Gastroesophageal sphincter (tissue), 4 donors: ENCODE measurements around the gene ASB18. TPM values are rescaled to one million over a fixed set of nuclear protein-coding genes. Genes with fewer than 3 reads are reported as not detected.

ENCODE experiments used
- ATAC-seq: fragments of 150-250 bp; one replicate; pipeline ENCODE4 v1.9.1; 2016; ENCODE audit warnings: mild to moderate bottlenecking, moderate library complexity
- H3K27ac ChIP-seq, 4 donors: fragments of 200-600 bp; sonication (generic) in 3 of 4; 1 replicate in 3 of 4; 2 replicates in 1 of 4; pipeline ENCODE4 v1.5.1; 2016 to 2019
- H3K27me3 ChIP-seq: fragments of 200-600 bp; sonication (generic); one replicate; pipeline ENCODE4 v1.5.1; 2019
- H3K36me3 ChIP-seq, 2 donors: fragments of 200-600 bp; sonication (generic); one replicate each; pipeline ENCODE4 v1.5.1; 2019; ENCODE audit warnings: control low read depth in 1 of 2
- H3K4me1 ChIP-seq, 3 donors: fragments of 200-600 bp; sonication (generic); 1 replicate in 2 of 3; 2 replicates in 1 of 3; pipeline ENCODE4 v1.5.1; 2016 to 2019; ENCODE audit warnings: control low read depth in 2 of 3
- H3K4me3 ChIP-seq, 2 donors: fragments of 200-600 bp; sonication (generic); one replicate each; pipeline ENCODE4 v1.5.1; 2019; ENCODE audit warnings: mild to moderate bottlenecking in 1 of 2, moderate library complexity in 1 of 2
- H3K9me3 ChIP-seq, 3 donors: fragments of 200-600 bp; sonication (generic); one replicate each; pipeline ENCODE4 v1.5.1; 2017 to 2019; ENCODE audit warnings: control low read depth in 2 of 3
- EP300 ChIP-seq: sonication (generic); formaldehyde crosslinking; IDR thresholded peaks from one replicate; pipeline ENCODE4 v1.6.1; 2017; ENCODE audit warnings: antibody characterized with exemption, mild to moderate bottlenecking
- POLR2A ChIP-seq, 2 donors: fragments of 450-650 bp; IDR thresholded peaks; one replicate each; pipeline ENCODE4 v1.6.1; 2017; ENCODE audit warnings: antibody characterized with exemption in 2 of 2, mild to moderate bottlenecking in 2 of 2, moderate library complexity in 1 of 2
- POLR2AphosphoS5 ChIP-seq: sonication (generic); formaldehyde crosslinking; IDR thresholded peaks from one replicate; pipeline ENCODE4 v1.6.1; 2017; ENCODE audit warnings: antibody characterized with exemption
- WGBS, 2 donors: methylation state at CpG; one replicate each; pipeline ENCODE4 v1.1.5; 2018; ENCODE audit warnings: low coverage in 1 of 2; 5-methylcytosine and 5-hydroxymethylcytosine counted together
- total RNA-seq, 4 donors: library from RNA; depleted of rRNA; stranded (reverse); fragments of >200 nt; gene quantifications; one replicate each; pipeline ENCODE4 v1.1.0, GENCODE V29; 2016
- TF ChIP-seq, protein P1 (sequence below), 4 experiments: fragments of 200-600 bp in 2 of 4; fragments of 450-650 bp in 2 of 4; sonication (generic) in 1 of 4; IDR thresholded peaks; one replicate each; pipeline ENCODE4 v1.5.1; 2017 to 2019; ENCODE audit warnings: antibody characterized with exemption in 4 of 4, mild to moderate bottlenecking in 2 of 4, moderate library complexity in 2 of 4

Gene ASB18
- total RNA-seq, 4 donors from 2014 or later: not detected

DNA sequence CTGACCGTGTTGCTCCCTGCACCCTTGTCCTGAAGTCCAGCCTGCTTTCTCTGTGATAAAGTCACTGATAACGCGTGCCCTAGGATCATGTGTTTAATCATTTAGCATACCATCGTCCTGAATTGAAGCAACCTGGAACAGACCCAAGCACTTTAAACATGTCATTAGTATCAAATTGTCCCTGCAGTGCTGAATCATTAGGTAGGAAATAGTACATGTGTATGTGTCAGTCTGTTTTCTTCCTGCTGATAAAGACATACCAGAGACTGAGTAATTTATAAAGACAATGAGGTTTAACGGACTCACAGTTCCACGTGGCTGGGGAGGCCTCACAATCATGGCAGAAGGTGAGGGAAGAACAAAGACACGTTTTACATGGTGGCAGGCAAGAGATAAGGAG, 2.8 kb downstream of the ASB18 start:
- peaks cover 47% of the 10 kb centered on the region for H3K27me3 ChIP-seq
- 14 to 45% methylated on average over 2 to 7 of the region's 7 CpGs for WGBS, 2 donors
- H3K4me1 ChIP-seq: peaks cover 0 to 5% (median 0%) of the 10 kb centered on the region in 3 donors
- H3K36me3 ChIP-seq: no peaks in the 10 kb centered on the region
- H3K27ac ChIP-seq: no peak overlapping the region
- no peaks in the 10 kb centered on the region for H3K9me3 ChIP-seq
- no peak for ATAC-seq
- H3K4me3 ChIP-seq: no peak overlapping the region
- no peak for TF ChIP-seq POLR2AphosphoS5
- TF ChIP-seq POLR2A (IDR thresholded peaks at IDR 0.05): no peak
- TF ChIP-seq, protein P1, sequence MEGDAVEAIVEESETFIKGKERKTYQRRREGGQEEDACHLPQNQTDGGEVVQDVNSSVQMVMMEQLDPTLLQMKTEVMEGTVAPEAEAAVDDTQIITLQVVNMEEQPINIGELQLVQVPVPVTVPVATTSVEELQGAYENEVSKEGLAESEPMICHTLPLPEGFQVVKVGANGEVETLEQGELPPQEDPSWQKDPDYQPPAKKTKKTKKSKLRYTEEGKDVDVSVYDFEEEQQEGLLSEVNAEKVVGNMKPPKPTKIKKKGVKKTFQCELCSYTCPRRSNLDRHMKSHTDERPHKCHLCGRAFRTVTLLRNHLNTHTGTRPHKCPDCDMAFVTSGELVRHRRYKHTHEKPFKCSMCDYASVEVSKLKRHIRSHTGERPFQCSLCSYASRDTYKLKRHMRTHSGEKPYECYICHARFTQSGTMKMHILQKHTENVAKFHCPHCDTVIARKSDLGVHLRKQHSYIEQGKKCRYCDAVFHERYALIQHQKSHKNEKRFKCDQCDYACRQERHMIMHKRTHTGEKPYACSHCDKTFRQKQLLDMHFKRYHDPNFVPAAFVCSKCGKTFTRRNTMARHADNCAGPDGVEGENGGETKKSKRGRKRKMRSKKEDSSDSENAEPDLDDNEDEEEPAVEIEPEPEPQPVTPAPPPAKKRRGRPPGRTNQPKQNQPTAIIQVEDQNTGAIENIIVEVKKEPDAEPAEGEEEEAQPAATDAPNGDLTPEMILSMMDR (IDR thresholded peaks at IDR 0.05): no peak
- no peak for TF ChIP-seq EP300

DNA sequence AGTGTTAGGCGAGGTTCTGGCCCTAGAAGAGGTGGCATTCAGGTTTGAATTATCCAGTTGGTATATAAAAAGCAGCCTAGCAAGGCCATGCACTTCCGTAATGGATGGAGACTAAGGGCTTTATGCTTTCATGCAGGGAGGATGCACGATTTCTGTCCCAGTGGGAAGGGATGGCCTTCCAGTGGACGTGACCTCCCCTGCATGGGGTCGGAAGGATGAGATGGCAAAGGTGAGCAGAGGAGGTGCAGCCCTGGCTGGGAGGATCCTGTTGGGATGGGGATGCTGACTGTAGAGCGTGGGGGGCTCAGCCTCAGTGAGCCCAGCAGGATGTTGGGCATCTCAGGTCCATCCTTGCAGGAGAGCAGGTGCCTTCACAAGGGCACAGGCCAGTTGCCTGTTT, 4.8 kb downstream of the ASB18 start:
- H3K4me3 ChIP-seq: no peak overlapping the region
- H3K27ac ChIP-seq: no peak overlapping the region
- 57 to 75% methylated on average over 3 to 4 of the region's 6 CpGs for WGBS, 2 donors
- no peaks in the 10 kb centered on the region for H3K36me3 ChIP-seq
- H3K9me3 ChIP-seq: no peaks in the 10 kb centered on the region
- peaks cover 51% of the 10 kb centered on the region for H3K27me3 ChIP-seq
- TF ChIP-seq POLR2A (IDR thresholded peaks at IDR 0.05): no peak
- no peak for TF ChIP-seq EP300
- TF ChIP-seq, protein P1 (IDR thresholded peaks at IDR 0.05): no peak
- TF ChIP-seq POLR2AphosphoS5: no peak
- H3K4me1 ChIP-seq: peaks cover 0 to 4% (median 0%) of the 10 kb centered on the region in 3 donors
- no peak for ATAC-seq

DNA sequence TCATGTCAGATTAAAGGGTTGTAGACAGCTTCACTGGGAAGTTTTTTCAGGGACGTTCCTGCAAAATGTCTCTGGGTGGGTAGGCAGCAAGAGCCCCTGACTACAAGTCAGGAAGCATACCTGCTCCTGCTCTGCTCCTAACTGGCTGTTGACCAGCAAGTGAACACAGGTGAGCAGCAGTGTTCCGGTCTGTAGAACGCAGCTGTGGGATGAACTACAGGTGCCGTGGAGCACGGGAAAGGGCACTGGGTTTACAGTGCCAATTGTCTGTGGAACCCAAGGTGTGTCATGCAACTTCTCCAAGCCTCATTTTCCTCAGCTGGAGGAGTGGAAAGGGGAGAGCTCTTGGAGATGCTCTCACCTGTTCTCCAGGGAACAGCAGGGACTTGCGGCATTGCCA, 6.6 kb downstream of the ASB18 start:
- Histone ChIP-seq H3K36me3 (no peaks in the 10 kb centered on the region), H3K27ac (no peak overlapping the region), H3K27me3 (peaks cover 57% of the 10 kb centered on the region), H3K9me3 (no peaks in the 10 kb centered on the region), H3K4me1 (no peaks in the 10 kb centered on the region), H3K4me3 (no peak overlapping the region)
- TF ChIP-seq EP300: no peak
- no peak for TF ChIP-seq POLR2AphosphoS5
- TF ChIP-seq POLR2A (IDR thresholded peaks at IDR 0.05): no peak
- TF ChIP-seq, protein P1 (IDR thresholded peaks at IDR 0.05): no peak
- 100% methylated on average over 1 of the region's 6 CpGs; no CpG with 5 or more reads in 1 of the 2 donors for WGBS, 2 donors
- no peak for ATAC-seq

DNA sequence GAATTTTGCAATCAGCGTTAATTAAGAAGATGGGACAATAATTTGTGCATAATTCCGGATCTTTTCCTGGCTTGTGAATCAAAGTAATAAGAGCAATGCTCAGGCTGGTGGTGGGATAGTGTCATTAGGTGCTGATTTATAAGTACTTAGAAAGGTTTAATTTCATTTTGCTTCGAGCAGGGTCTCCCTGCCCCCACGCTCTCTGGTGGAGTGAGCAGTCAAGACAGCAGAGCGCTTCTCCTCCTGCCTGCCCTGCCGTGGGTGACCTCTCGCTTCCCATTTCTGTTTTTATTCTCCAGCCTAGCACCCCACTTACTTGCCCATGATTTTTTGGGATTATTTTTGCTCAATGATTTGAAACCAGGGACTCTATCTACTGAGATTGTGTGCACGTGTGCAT, 7.1 kb downstream of the ASB18 start:
- H3K4me1 ChIP-seq: no peaks in the 10 kb centered on the region

More for the DNA sequence above, 7.1 kb downstream of the ASB18 start:
- no peak for ATAC-seq
- 60 to 66% methylated on average over 7 to 8 of the region's 8 CpGs for WGBS, 2 donors
- Histone ChIP-seq H3K9me3 (no peaks in the 10 kb centered on the region), H3K27me3 (peaks cover 56% of the 10 kb centered on the region), H3K27ac (no peak overlapping the region), H3K4me3 (no peak overlapping the region), H3K36me3 (no peaks in the 10 kb centered on the region)
- no peak for TF ChIP-seq POLR2AphosphoS5
- no peak for TF ChIP-seq POLR2A (IDR thresholded peaks at IDR 0.05)
- TF ChIP-seq, protein P1 (IDR thresholded peaks at IDR 0.05): no peak
- TF ChIP-seq EP300: no peak
